Psoas muscle (tissue), 7 donors: Measurements from ENCODE around the gene PRDM7. TPM values are rescaled to one million over a fixed set of nuclear protein-coding genes. Genes with fewer than 3 reads are reported as not detected.

Experiments
- polyA plus RNA-seq, 3 donors: library from polyadenylated mRNA; stranded (reverse); fragments of 200-250 nt; gene quantifications; one replicate each; pipeline ENCODE4 v1.2.3, GENCODE V29; 2013
- total RNA-seq, 4 donors: library from RNA; stranded (reverse); fragmentation: NEBNext Ultra II Directional in 2 of 4; extraction: Animal tissue kit (Norgen Biotek cat#: 25700) in 2 of 4; gene quantifications; one replicate each; pipeline versions ENCODE4 v1.2.1 to v1.2.4, GENCODE V29; 2021 to 2023
- donor health status: healthy with polysubstance abuse.
- donor health status: DM: no; HTN: no; CAD: no; lungs with moderate emphysema.
- donor health status: Bipolar disorder and iron deficiency.
- donor health status: healthy.
- donor health status: DM: no; HTN: no; CAD: no.
- donor health status: DM: no; HTN: no; CAD: no.
- donor health status: DM: yes; HTN: yes; CAD: no.

Gene PRDM7
- total and polyA plus RNA-seq, 7 donors, result not detected

Other genes with a start within 250 kb of the PRDM7 start
- gene SPIRE2, start 248.9 kb downstream of the PRDM7 start, total RNA-seq, result under 1 TPM in 3 of 4 donors, not detected in 1; 0.14 to 0.47 (median 0.22) TPM
- gene SPIRE2, start 248.9 kb downstream of the PRDM7 start, polyA plus RNA-seq, result under 1 TPM; 0.18 to 0.48 (median 0.27) TPM
- gene TCF25, start 203.7 kb downstream of the PRDM7 start, total RNA-seq, result 10 to 100 TPM; 57.6 to 93.6 (median 89.8) TPM
- gene TCF25, start 203.7 kb downstream of the PRDM7 start, polyA plus RNA-seq, result 10 to 100 TPM; 46.1 to 54.8 (median 50.7) TPM
- gene MC1R, start 158.5 kb downstream of the PRDM7 start, total RNA-seq, result 1 to 10 TPM in 1 of 4 donors, under 1 TPM in 3; 0.67 to 1.1 (median 0.88) TPM
- 1 to 10 TPM in 1 of 3 donors, under 1 TPM in 2; 0.18 to 1.8 (median 0.18) TPM for gene MC1R, start 158.5 kb downstream of the PRDM7 start, polyA plus RNA-seq
- gene TUBB3, start 154.0 kb downstream of the PRDM7 start, total RNA-seq, result 1 to 10 TPM in 1 of 4 donors, under 1 TPM in 1, not detected in 2; 0.30 to 1.3 TPM
- 1 to 10 TPM in 1 of 3 donors, under 1 TPM in 2; 0.17 to 2.4 (median 0.47) TPM for gene TUBB3, start 154.0 kb downstream of the PRDM7 start, polyA plus RNA-seq
- gene DEF8, start 128.6 kb downstream of the PRDM7 start, total RNA-seq, result 10 to 100 TPM; 16.2 to 28.5 (median 25.2) TPM
- gene DEF8, start 128.6 kb downstream of the PRDM7 start, polyA plus RNA-seq, result 10 to 100 TPM; 22.2 to 38.3 (median 25.5) TPM
- 10 to 100 TPM; 14.7 to 37.8 (median 20.6) TPM for gene DBNDD1, start 57.9 kb downstream of the PRDM7 start, total RNA-seq
- 10 to 100 TPM; 14.1 to 25.4 (median 17.0) TPM for gene DBNDD1, start 57.9 kb downstream of the PRDM7 start, polyA plus RNA-seq